Thyroid gland (tissue), 4 donors: ENCODE results near the gene RAB8B.

Source experiments
- CTCF ChIP-seq, 6 experiments: fragments of 200-600 bp in 3 of 6; fragments of 450-650 bp in 3 of 6; sonication (generic) in 3 of 6; IDR thresholded peaks; one replicate each; pipeline ENCODE4 v1.5.1; 2016 to 2019; ENCODE audit warnings: antibody characterized with exemption in 6 of 6, mild to moderate bottlenecking in 2 of 6, inconsistent platforms in 1 of 6, moderate library complexity in 1 of 6
- POLR2A ChIP-seq, 2 donors: fragments of 450-650 bp; IDR thresholded peaks; one replicate each; pipeline ENCODE4 v1.6.1; 2017; ENCODE audit warnings: antibody characterized with exemption in 2 of 2, mild to moderate bottlenecking in 2 of 2, moderate library complexity in 1 of 2

GRCh38 chr15:63172851-63173451 is 16.5 kb upstream of the RAB8B start:
- TF ChIP-seq CTCF (IDR thresholded peaks at IDR 0.05) (no peak), POLR2A (IDR thresholded peaks at IDR 0.05) (no peak)
